Erythroblast (primary cell): ENCODE data around the gene SHANK3.

Experiments
- DNase-seq, 2 experiments: peaks; one replicate each; lab custom pipeline; 2025; lab: John Stamatoyannopoulos, UW
- GATA1 ChIP-seq: IDR thresholded peaks from 2 replicates; pipeline ENCODE4 v1.6.1; 2011; ENCODE audit warnings: low read depth, mild to moderate bottlenecking, control low read depth, low read length, moderate library complexity
- POLR2A ChIP-seq: IDR thresholded peaks from 2 replicates; pipeline ENCODE4 v1.6.1; 2011; ENCODE audit warnings: mild to moderate bottlenecking, low read length

SHANK3 gene

GRCh38 chr22:50721257-50721844, 48.7 kb downstream of the SHANK3 start:
- DNase-seq, result no peak
- TF ChIP-seq POLR2A (no peak), GATA1 (no peak)

GRCh38 chr22:50722048-50722701, 49.6 kb downstream of the SHANK3 start:
- DNase-seq, result no peak
- no peak for TF ChIP-seq POLR2A
- no peak for TF ChIP-seq GATA1
